Sigmoid colon (tissue), 4 donors: ENCODE measurements around the gene FTO.

Experiments
- EP300 ChIP-seq, 4 donors: sonication (generic); formaldehyde crosslinking; IDR thresholded peaks; one replicate each; pipeline ENCODE4 v1.6.1; 2017; ENCODE audit warnings: antibody characterized with exemption in 4 of 4
- POLR2A ChIP-seq, 2 donors: fragments of 450-650 bp; IDR thresholded peaks; one replicate each; pipeline ENCODE4 v1.6.1; 2016; ENCODE audit warnings: antibody characterized with exemption in 2 of 2, mild to moderate bottlenecking in 2 of 2, moderate library complexity in 2 of 2
- POLR2AphosphoS5 ChIP-seq, 4 donors: sonication (generic); formaldehyde crosslinking; IDR thresholded peaks; one replicate each; pipeline ENCODE4 v1.6.1; 2017; ENCODE audit warnings: antibody characterized with exemption in 4 of 4
- TF ChIP-seq, protein P1 (sequence below), 4 experiments: fragments of 450-650 bp in 3 of 4; fragments of 200-600 bp in 1 of 4; IDR thresholded peaks; one replicate each; pipeline ENCODE4 v1.5.1; 2016 to 2019; ENCODE audit warnings: antibody characterized with exemption in 4 of 4, mild to moderate bottlenecking in 3 of 4, moderate library complexity in 2 of 4

DNA sequence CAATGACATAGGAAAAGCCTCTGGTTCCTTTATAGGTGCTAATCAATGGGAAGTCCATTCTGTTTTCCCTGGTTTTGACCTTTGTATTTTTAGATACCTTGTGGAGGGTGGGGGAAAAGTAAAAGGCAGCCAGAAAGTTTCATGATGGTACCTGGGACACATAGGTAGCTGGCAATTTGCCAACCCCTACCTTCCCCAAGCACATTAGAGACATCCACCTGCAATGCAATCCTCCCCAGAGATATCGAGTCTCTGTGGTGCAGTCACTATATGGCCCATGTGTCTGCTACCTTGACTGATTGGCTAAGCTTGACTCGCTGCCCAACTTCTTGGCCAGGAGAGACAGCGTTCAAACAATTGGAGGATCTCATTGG is 496.2 kb downstream of the FTO start:
- TF ChIP-seq, protein P1, sequence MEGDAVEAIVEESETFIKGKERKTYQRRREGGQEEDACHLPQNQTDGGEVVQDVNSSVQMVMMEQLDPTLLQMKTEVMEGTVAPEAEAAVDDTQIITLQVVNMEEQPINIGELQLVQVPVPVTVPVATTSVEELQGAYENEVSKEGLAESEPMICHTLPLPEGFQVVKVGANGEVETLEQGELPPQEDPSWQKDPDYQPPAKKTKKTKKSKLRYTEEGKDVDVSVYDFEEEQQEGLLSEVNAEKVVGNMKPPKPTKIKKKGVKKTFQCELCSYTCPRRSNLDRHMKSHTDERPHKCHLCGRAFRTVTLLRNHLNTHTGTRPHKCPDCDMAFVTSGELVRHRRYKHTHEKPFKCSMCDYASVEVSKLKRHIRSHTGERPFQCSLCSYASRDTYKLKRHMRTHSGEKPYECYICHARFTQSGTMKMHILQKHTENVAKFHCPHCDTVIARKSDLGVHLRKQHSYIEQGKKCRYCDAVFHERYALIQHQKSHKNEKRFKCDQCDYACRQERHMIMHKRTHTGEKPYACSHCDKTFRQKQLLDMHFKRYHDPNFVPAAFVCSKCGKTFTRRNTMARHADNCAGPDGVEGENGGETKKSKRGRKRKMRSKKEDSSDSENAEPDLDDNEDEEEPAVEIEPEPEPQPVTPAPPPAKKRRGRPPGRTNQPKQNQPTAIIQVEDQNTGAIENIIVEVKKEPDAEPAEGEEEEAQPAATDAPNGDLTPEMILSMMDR (IDR thresholded peaks at IDR 0.05), result no peak
- TF ChIP-seq POLR2AphosphoS5 (IDR thresholded peaks at IDR 0.05) (no peak), POLR2A (IDR thresholded peaks at IDR 0.05) (no peak), EP300 (IDR thresholded peaks at IDR 0.05) (no peak)
